ENCODE data around the gene CDH13.

CDH13 gene

GRCh38 chr16:83579027-83579426 is 952.3 kb downstream of the CDH13 start:
- DNase-seq (ENCODE audit: low read depth, low spot score), result no peak
- in situ Hi-C loops (cut with HindIII; ENCODE audit: low sequenced_read_pairs), result no loop called here
- no peak overlapping the region for H3K4me3 ChIP-seq (ENCODE audit: low read depth, low read length)
- TF ChIP-seq CTCF (IDR thresholded peaks at IDR 0.05; ENCODE audit: low read depth, low read length), result no peak

GRCh38 chr16:83579436-83579835 is 952.7 kb downstream of the CDH13 start:
- in situ Hi-C loops (cut with HindIII; ENCODE audit: low sequenced_read_pairs), result no loop called here
- TF ChIP-seq CTCF (IDR thresholded peaks at IDR 0.05; ENCODE audit: low read depth, low read length), result no peak
- no peak for DNase-seq (ENCODE audit: low read depth, low spot score)
- no peak overlapping the region for H3K4me3 ChIP-seq (ENCODE audit: low read depth, low read length)

GRCh38 chr16:83581082-83581481 is 954.3 kb downstream of the CDH13 start:
- no peak for TF ChIP-seq CTCF (IDR thresholded peaks at IDR 0.05; ENCODE audit: low read depth, low read length)
- no peak overlapping the region for H3K4me3 ChIP-seq (ENCODE audit: low read depth, low read length)
- in situ Hi-C loops (cut with HindIII; ENCODE audit: low sequenced_read_pairs), result no loop called here
- DNase-seq (ENCODE audit: low read depth, low spot score), result no peak

GRCh38 chr16:83581994-83582747 is 955.4 kb downstream of the CDH13 start:
- no peak for DNase-seq (ENCODE audit: low read depth, low spot score)
- in situ Hi-C loops (cut with HindIII; ENCODE audit: low sequenced_read_pairs), result no loop called here
- no peak for TF ChIP-seq CTCF (IDR thresholded peaks at IDR 0.05; ENCODE audit: low read depth, low read length)
- H3K4me3 ChIP-seq (ENCODE audit: low read depth, low read length), result no peak overlapping the region

- H3K4me3 ChIP-seq (ENCODE audit: low read depth, low read length), result no peak overlapping the region
- in situ Hi-C loops (cut with HindIII; ENCODE audit: low sequenced_read_pairs), result no loop called here
- DNase-seq (ENCODE audit: low read depth, low spot score), result no peak
- no peak for TF ChIP-seq CTCF (IDR thresholded peaks at IDR 0.05; ENCODE audit: low read depth, low read length)
Observed at GRCh38 chr16:83586036-83586435, 959.3 kb downstream of the CDH13 start.

- no peak for TF ChIP-seq CTCF (IDR thresholded peaks at IDR 0.05; ENCODE audit: low read depth, low read length)
- no peak overlapping the region for H3K4me3 ChIP-seq (ENCODE audit: low read depth, low read length)
- no peak for DNase-seq (ENCODE audit: low read depth, low spot score)
- in situ Hi-C loops (cut with HindIII; ENCODE audit: low sequenced_read_pairs), result no loop called here
Observed at GRCh38 chr16:83586461-83587200, 959.9 kb downstream of the CDH13 start.

All from astrocyte of the spinal cord (primary cell).